GM21447 (cell line): ENCODE measurements around the gene UNC45B.
"Not testable (repeated sequence)": the region's sequence is repeated elsewhere in the genome, so short reads cannot be mapped to it uniquely, and the experiment has no call there.

ENCODE experiments used
- ATAC-seq: cut with Tn5 transposase; IDR thresholded peaks from one replicate; pipeline ENCODE4 v1.9.1; 2021; ENCODE audit not compliant: unreplicated experiment

UNC45B gene

DNA sequence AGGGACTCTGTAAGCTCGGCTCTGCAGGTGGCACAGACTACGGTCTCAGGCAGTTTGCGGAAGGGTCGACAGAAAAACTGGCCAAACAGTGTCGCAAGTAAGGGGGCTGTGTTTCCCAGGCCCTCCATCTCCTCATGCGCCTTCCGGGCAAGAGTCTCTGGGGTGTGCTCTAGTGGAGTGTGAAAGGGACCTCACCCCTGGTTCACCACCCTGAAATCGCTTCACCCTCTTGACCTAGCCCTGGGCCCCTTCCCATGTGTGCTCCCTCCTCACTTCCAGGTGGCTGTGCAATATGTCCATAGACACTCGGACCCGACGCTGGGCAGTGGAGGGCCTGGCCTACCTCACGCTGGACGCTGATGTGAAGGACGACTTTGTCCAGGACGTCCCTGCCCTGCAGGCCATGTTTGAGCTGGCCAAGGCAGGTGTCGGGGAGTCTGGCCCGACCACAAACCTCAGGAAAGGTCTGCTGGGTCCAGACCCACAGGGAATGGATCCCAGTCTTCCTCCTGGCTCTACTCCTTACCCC is 22.3 kb downstream of the UNC45B start:
- no peak for ATAC-seq

DNA sequence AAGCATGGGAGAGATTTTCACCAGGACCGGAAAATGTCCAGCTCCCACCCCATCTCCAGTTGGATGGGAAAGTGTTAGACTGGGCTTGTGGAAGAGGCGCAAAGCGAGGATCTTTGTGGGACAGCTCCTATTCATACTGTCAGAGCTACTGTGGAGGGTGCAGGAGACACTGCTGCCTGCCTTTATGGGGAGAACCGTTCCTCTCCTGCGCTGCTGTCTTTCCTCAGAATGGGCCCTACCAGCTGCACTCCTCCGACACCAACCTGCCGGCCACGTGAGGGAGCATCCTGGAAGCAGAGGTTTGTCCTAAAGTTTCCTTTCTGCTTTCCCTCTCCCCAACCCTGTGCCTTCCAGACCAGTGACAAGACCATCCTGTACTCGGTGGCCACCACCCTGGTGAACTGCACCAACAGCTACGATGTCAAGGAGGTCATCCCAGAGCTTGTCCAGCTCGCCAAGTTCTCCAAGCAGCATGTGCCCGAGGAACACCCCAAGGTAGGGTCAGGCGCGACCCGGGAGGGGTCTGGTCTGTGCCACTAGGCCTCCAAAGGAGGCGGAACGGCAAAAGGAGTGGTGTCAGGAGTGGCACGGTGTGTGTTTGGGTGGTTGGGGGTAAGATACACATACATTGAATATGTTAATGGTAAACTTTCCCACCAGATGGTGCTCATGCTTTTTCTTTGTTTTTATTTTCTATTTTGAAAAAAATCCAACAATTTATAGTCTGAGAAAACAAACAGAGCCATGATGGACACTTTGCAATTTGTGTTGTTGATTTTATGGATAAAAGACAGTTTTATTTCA is 23.6 kb downstream of the UNC45B start:
- ATAC-seq, result no peak

- ATAC-seq, result no peak
Observed at GRCh38 chr17:35171834-35172233, 24.2 kb downstream of the UNC45B start.

GRCh38 chr17:35172321-35172720 is 24.7 kb downstream of the UNC45B start:
- ATAC-seq, result not testable (repeated sequence)

- ATAC-seq, result no peak
Observed at GRCh38 chr17:35174835-35175334, 27.3 kb downstream of the UNC45B start.

DNA sequence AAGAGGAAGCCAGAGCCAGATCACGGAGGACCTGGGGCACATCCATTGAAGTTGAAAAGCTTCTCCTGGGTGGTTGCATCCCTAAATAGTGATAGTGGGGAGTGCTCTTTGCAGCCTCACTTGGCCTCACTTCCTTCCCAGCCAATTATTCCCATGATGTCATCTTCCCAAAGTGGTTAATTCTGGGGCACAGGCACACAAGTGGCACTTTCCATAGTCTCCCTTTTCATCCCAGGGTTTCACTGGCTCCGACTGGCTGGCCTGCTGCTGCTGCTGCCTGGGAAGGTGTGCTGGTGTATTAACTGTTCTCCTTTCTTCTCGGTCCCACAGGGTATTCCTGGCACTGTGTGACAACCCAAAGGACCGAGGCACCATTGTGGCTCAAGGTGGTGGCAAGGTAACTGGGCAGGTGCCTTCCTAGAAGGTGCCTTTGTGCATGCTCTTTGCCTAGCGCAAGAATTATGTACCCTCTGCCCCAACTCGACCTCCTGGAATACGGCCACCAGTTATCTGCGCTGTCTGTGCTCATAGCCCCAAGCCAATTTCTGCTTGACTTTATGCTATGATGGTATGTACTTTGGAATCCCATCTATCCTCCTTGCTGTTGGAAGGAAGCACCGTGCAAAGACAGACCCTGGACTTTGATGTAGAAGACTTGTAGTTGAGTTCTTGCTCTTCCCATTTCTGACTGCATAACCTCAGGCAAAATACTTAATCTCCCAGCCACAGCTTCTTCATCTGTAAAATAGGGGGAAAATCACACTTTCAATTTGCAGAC is 28.2 kb downstream of the UNC45B start:
- no peak for ATAC-seq

DNA sequence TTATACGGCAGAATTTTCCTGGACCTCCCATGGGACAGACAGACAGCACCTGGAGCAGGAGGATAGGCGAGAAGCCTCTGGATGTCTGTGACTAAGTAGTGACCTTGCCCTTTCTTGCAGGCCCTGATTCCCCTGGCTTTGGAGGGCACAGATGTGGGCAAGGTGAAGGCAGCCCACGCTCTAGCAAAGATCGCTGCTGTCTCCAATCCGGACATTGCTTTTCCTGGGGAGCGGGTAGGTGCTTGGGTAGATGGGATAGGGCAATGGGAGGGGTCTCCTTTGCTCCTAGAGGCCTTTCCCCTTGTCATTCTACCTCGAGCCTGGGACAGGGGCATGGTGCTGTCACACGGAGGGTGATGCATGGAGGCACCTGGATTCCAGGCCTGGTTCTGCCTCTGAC is 29.3 kb downstream of the UNC45B start:
- ATAC-seq, result no peak

GRCh38 chr17:35179379-35179778 is 31.8 kb downstream of the UNC45B start:
- ATAC-seq, result not testable (repeated sequence)

DNA sequence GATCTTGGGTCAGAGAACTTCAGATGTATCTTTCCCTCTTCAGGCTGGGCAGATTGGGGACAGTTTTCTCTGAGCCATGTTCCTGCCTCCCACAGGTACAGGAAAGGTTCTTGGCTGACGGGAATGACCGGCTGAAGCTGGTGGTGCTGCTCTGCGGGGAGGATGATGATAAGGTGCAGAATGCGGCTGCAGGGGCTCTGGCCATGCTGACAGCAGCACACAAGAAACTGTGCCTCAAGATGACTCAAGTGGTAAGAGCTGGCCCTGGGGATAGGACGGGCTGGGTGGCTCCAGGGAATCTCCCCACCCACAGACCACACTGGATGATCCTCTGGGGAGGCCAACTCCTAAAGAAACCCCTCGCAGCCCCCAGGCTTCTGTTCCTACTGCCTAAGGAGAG is 35.7 kb downstream of the UNC45B start:
- no peak for ATAC-seq

GRCh38 chr17:35184274-35184673 is 36.7 kb downstream of the UNC45B start:
- no peak for ATAC-seq

DNA sequence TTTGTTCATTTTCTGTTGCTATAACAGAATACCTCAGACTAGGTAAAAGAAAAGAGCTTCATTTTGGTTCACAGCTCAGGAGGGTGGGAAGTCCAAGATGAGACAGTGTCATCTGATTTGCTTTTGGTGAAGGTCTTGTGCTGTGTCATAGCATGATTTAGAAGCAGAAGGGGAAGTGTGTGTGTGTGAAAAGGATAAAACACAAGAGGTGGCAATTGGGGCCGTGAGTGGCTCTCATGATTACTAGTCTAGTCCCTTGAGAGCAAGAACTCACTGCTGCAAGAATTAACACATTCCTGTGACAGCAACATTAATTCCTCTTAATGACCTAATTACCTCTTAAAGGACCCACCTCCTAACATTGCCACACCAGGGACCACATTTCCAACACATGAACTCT is 38.2 kb downstream of the UNC45B start:
- ATAC-seq, result no peak

DNA sequence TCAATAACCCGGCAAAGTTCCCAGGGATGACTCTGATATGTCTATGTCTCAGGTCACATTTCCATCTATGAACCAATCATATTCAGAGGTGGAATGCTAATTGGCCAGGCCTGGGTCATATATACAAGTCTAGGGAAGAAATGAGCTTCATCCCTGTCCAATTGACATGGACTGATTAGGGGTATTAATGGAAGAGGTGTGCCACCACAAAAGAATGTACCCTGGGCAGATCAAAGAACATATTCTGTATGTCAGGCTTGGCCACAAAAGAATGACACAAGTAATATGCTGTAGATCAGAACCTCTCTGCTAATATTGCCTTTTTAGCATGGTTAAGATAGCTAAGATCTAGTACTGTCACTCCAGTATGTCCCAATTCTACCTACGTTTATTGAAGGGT is 39.9 kb downstream of the UNC45B start:
- no peak for ATAC-seq

- ATAC-seq, result no peak
Observed at GRCh38 chr17:35188111-35188510, 40.5 kb downstream of the UNC45B start.

DNA sequence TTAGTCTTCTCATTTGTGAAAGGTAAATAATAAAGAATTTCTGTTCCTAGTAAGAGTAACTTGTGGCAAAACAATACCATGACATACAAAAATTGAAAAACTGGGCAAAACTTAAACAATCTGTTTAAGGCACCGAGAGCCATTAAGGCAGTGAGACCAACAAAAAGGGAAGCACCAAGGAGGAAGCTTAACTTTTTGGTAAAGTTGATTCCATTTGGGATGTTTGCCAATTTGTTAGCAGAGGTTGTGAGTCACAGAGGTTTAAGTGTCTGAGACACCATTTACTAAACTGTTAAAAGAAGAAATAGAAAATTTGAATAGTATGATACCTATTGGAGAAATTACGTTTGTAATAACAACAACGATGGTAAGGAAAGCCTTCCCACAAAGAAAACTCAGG is 41.7 kb downstream of the UNC45B start:
- no peak for ATAC-seq

DNA sequence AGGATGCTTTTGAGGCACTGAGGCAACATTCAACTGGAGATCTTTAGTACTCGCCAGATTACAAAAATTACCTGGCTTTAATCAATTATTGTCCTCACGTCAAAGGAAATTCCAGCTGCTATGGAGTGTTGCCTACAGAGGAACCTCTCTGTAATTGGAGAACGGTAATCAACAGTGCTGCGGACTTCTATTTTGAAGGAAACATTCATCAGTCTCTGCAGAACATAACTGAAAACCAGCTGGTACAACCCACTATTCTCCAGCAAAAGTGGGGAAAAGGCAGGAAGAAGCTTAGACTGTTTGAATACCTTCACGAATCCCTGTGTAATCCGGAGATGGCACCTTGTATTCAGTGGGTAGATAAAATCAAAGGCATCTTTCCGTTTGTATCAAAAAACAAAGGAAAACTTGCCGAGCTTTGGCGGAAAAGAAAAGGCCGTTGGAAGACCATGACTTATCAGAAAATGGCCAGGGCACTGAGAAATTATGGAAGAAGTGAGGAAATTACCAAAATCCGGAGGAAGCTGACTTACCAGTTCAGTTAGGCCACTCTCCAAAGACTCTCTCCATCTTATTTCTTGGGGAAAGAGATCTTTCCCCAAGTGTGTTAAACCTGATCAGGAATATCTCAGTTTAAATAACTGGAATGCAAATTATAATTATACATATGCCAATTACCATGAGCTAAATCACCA is 43.5 kb downstream of the UNC45B start:
- no peak for ATAC-seq

GRCh38 chr17:35192708-35193107 is 45.1 kb downstream of the UNC45B start:
- no peak for ATAC-seq

DNA sequence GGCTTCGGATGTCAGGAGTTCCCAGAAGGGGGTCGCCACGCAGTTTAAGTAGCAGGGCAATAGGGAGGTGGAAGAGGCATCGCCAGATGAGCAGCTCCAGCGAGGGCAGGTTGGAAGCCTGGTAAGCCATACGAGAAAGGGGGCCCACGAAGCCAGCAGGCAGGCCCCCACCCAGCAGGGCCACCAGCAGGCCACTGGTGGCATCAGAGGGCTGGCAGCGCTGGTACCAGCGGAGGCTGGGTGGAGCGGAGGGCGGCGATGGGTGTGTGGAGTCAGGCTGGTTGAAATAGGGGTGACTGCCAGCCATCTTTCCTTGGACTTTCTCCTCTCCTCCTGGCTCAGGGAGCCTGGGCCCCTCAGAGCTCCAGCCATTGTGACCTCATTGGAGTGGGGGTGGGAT is 46.4 kb downstream of the UNC45B start, which contains the start of gene SLC35G3:
SLC35G3 (minus strand) TSS at position 393 of the 400 bp plus-strand sequence; CDS start at position 307, 86 bp downstream.
- ATAC-seq, result not testable (repeated sequence)

DNA sequence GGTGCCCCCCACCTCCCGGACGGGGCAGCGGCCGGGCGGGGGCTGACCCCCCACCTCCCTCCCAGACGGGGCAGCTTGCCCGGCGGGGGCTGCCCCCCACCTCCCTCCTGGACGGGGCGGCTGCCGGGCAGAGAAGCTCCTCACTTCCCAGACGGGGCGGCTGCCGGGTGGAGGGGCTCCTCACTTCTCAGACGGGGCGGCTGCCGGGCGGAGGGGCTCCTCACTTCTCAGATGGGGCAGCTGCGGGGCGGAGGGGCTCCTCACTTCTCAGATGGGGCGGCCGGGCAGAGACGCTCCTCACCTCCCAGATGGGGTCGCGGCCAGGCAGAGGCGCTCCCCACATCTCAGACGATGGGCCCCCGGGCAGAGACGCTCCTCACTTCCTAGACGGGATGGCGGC is 47.4 kb downstream of the UNC45B start:
- ATAC-seq, result not testable (repeated sequence)

- not testable (repeated sequence) for ATAC-seq
Observed at GRCh38 chr17:35202582-35202981, 55.0 kb downstream of the UNC45B start.

DNA sequence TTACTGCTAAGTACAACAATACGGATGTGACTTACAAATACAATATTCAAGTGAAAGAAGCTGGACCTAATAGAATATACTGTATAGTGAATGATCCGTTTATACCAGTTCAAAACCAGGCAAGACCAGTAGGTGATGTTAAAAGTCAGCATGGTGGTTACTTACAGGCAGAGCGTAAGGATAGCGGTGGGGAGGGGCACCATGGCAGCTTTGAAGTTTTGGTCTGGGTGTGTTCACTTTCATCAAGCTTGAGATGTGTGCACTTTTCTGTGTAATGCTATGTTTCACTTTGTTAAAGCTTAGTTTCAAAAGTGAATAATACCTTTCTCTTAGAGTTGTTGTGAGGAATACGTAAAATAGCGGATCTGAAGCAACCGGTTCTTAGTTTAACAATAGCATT is 63.1 kb downstream of the UNC45B start:
- no peak for ATAC-seq

GRCh38 chr17:35212668-35213067 is 65.1 kb downstream of the UNC45B start:
- ATAC-seq, result no peak
